GM19395 (cell line): ENCODE results near the gene KLF9.

Experiments
- ATAC-seq: cut with Tn5 transposase; IDR thresholded peaks from one replicate; pipeline ENCODE4 v1.9.1; 2021; ENCODE audit warnings: mild to moderate bottlenecking, moderate library complexity; ENCODE audit not compliant: unreplicated experiment

KLF9 gene

DNA sequence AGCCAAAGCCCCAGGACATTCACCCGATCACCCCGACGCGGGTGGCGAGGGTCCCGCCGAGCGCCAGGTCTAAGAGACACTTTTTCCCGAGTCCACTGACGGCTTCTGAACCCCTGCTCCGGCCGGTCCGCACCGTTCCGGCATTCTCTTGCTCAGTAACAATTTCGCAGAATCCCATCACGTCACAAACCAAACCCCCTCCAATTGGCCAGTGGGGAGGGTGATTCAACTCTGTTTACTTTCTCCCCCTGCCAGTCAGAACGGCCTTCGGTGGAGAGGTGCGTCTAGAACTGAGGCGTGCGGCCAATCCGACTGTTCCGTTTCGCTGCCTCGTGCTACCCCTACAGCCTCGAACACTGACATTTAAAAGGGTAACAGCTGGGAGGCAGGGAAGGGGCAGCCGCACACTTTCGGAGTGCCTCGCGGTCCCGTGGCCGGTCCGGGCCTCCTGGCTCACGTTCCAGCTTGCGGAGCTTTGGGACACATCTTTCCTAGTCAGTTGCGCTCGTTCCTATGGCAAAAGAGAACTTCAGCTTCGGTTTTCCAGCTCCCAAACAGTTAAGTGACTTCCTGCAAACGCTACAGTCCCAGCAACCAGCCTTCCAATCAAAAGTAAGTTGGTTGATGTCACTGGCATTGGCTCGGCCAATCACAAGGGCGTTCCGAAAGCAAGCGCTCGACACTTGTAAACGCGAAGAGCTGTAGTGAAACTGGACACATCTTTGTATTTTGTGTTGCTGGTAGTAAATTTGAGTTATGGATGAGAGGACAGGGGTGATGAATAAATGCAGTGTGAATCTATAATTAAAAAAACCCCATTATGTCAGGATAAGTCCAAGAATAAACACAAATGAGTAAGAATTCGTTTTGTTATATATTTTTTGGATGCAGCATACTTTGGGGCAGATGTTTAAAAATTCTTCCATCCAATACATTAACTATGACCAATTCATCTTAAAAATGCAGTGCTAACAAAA lies at the start of gene KLF9:
KLF9 (minus strand) TSS at position 859 of the 977 bp plus-strand sequence. CDS start 1,294 bp downstream, outside the sequence.
- ATAC-seq, result peak; percentile 78

- no peak for ATAC-seq
Observed at GRCh38 chr9:70463877-70464276, 49.4 kb upstream of the KLF9 start.

GRCh38 chr9:70462300-70462699 lies 47.8 kb upstream of the KLF9 start:
- no peak for ATAC-seq

GRCh38 chr9:70457235-70457634 lies 42.8 kb upstream of the KLF9 start:
- no peak for ATAC-seq

GRCh38 chr9:70455993-70456704 lies 41.7 kb upstream of the KLF9 start:
- ATAC-seq, result no peak

DNA sequence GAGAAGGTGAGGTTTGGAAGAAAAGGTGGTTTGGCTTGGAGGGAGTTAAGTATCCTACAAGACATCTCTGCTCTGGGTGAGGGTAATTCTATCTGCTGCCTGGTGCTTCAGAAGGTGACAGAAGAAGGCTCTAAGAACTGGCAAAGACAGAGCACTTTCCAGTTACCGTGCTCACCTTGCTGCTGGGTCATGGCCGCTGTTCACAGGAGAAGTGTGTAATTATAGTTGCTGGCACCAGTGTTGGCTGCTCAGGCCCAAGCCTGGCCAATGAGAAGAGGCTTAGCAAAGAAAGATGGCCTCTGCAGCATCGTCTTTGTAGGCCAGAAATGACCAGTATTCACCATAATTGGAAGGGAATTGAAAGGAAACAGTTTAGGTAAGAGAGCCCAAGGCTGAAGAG lies 37.9 kb upstream of the KLF9 start:
- ATAC-seq, result no peak

DNA sequence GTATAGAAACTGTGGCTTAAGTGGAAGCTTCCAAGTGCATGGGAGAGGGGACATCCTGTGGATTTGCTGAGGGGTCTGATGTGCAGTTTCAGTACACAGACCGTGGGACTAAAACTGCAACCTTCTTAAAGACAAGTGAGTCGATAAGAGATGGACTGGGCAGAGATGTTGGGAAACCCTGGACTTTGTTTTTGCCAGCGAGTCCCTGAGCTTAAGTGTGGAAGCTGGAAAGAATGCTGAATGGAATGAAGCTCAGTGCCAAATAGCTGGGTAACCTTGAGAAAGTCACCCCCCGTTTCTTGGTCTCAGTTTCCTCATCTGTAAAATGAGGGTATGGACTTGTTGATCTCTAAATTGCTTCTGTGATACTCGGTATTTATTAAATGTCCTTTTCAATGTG lies 37.3 kb upstream of the KLF9 start:
- ATAC-seq, result no peak

DNA sequence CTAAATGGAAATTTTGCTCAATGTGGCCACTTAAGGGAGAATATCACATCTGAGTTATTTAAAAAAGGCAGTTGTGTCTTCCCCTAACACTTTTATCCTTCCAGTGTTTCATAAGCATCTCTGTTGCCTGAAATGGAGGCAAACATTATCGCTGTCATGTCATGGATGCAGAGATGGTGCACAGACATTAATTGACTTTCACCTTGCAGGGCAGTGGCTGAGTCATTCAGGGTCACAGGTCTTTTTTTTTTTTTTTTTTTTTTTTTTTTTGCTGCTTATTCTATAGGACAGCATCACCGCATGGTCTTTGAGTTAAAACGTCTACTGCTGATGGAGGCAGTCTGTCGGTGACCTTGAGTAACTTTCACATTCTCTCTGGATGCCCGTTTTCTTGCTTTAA lies 36.3 kb upstream of the KLF9 start:
- ATAC-seq, result no peak

DNA sequence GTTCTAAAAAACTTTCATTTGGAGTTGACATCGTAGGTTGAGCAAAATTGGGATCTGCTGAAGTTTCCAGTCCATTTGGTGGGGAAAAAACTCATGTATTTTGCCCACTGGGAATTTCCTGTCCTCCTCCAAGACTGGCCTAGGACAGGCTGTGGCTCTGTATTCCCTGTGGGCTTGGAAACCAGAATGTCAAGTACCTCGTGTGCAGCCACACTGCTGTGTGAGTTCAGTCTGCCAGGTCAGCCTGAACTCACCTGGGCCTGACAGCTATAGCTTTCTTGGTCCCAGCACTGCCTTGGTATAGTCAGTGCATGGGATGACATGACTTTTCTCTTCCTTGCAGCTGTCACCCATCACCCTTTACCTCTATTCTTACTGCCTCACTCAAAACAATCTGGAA lies 35.0 kb upstream of the KLF9 start:
- ATAC-seq, result no peak

GRCh38 chr9:70448919-70449318 lies 34.5 kb upstream of the KLF9 start:
- ATAC-seq, result no peak

DNA sequence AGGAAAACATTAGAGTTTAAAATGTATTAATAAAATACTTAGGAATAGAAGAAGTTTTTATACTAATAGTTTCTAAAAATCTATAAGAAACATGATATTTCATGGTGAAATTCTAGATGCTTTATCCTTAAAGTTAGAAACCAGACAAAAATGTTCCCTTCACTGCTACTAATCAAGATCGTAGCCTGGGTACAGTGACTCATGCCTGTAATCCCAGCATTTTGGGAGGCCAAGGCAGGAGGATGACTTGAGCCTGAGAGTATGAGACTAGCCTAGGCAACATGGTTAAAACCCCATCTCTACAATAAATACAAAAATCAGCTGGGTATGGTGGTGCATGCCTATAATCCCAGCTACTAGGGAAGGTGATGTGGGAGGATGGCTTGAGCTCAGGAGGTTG lies 30.4 kb upstream of the KLF9 start:
- ATAC-seq, result no peak

DNA sequence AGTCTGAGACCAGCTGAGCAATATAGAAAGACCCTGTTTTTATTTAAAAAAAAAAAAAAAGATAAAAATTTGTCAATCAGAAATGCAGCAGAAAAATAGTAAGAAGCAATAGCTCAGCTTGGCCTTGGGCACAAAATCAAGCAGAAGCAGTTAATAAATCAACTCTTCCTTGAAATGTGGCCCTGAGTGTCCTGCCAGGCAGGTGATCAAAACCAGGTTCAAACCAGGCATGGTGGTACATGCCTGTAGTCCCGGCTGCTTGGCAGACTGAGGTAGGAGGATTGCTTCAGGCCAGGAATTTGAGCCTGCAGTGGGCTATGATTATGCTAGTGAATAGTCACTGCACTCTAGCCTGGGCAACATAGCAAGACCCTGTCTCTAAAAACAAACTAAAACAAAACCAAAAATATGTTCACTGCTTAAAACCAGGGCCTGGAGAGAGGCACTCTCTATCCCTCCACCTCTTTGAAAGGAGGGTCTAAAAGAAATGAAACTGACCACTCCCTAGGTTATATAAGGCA lies 27.9 kb upstream of the KLF9 start:
- no peak for ATAC-seq

DNA sequence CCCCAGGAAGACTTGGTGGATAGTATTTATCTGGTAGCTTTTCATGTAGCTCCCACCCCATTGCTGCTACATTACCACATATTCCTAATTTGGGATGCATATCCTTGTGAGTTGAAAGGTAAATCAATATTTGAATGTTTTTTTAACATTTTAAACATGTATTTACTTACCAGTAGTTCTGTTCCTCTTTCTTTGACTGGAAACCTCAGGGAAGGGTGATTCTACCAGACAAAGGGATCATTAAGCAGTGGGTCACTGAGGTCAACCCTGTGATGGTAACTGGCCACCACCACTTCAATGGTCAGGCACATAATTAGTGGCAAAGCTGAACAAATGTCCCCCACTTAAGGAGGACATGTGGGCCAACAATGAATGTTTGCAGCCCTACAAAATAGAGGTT lies 27.2 kb upstream of the KLF9 start:
- no peak for ATAC-seq

GRCh38 chr9:70439991-70440706 lies 25.7 kb upstream of the KLF9 start:
- ATAC-seq, result no peak

GRCh38 chr9:70438341-70438928 lies 24.0 kb upstream of the KLF9 start:
- no peak for ATAC-seq

GRCh38 chr9:70435948-70436347 lies 21.5 kb upstream of the KLF9 start:
- ATAC-seq, result no peak

DNA sequence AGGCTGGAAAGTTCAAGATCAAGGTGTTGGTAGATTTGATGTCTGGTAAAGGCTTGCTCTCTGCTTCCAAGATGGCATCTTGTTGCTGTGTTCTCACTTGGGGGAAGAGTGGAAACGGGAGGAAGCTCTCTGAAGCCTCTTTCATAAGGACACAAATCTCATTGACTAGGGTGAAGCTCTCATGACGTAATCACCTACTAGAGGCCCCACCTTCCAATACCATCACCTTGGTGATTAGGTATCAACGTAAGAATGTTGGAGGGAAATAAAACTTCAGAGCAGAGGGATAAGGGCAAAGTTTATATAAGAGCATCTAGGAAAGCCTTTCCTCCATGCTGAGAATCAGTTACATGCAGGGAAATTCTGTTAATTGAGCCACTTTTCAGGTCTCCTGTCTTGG lies 15.4 kb upstream of the KLF9 start:
- ATAC-seq, result no peak

- ATAC-seq, result no peak
Observed at GRCh38 chr9:70428781-70429180, 14.3 kb upstream of the KLF9 start.

- ATAC-seq, result no peak
Observed at GRCh38 chr9:70427161-70427945, 12.9 kb upstream of the KLF9 start.

DNA sequence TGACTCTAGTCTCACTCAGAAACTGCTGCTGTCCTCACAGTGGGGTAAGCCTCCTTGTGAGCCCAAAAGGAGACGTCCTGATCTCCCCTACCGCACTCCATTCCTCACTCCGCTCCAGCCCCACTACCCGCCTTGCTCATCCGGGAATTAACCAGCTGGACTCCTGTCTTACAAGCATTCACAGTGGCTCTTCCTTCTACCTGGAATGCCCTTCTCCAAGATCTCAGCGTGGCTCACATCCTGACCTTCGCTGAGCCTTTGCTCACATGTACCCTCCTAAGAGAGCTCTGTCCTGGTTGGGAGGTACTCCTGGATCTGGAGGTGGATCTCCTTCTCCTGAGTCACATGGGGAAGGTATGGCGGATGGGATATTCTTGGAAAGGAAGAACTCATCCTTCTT lies 10.7 kb upstream of the KLF9 start:
- ATAC-seq, result no peak
